Activated CD8-positive, alpha-beta memory T cell treated with anti-CD3 and anti-CD28 coated beads, Interleukin-2, amount 10 ng/mL, durations not matched to agents 7 days and 5 days (primary cell): ENCODE measurements around the gene TMPRSS4. TPM values are rescaled to one million over a fixed set of nuclear protein-coding genes. Genes with fewer than 3 reads are reported as not detected.

ENCODE experiments used
- ATAC-seq: fragments of 150-1000 bp; cut with Tn5 transposase; one replicate; pipeline ENCODE4 v1.10.0; 2021; ENCODE audit warnings: moderate library complexity
- CTCF ChIA-PET: fragments of 350-600 bp; sonication (Branson Sonifier 250); formaldehyde crosslinking; loops from one replicate; lab custom pipeline; 2021; ENCODE audit warnings: antibody characterized with exemption; lab: Charles Lee
- DNase-seq: peaks from one replicate; pipeline ENCODE4 v3.0.0-alpha.2; 2020
- H3K27ac Mint-ChIP-seq: one replicate; pipeline ENCODE4 v1.8.0; 2021; ENCODE audit warnings: mild to moderate bottlenecking, mixed read lengths
- H3K27me3 Mint-ChIP-seq: one replicate; pipeline ENCODE4 v1.8.0; 2021; ENCODE audit warnings: mixed read lengths
- H3K36me3 Mint-ChIP-seq: one replicate; pipeline ENCODE4 v1.8.0; 2021; ENCODE audit warnings: mild to moderate bottlenecking, mixed read lengths
- H3K4me1 Mint-ChIP-seq: one replicate; pipeline ENCODE4 v1.8.0; 2021; ENCODE audit warnings: mixed read lengths
- H3K4me3 Mint-ChIP-seq: one replicate; pipeline ENCODE4 v1.8.0; 2021; ENCODE audit warnings: mild to moderate bottlenecking, moderate library complexity, mixed read lengths
- H3K9me3 Mint-ChIP-seq: one replicate; pipeline ENCODE4 v1.8.0; 2022; ENCODE audit warnings: low read depth, mixed read lengths
- total RNA-seq, 2 experiments: library from RNA; stranded (reverse); gene quantifications; one replicate each; pipeline ENCODE4 v1.2.3, GENCODE V29; 2021

Gene TMPRSS4
- total RNA-seq, 2 experiments from 2014 or later = 0.12 to 0.76 TPM

DNA sequence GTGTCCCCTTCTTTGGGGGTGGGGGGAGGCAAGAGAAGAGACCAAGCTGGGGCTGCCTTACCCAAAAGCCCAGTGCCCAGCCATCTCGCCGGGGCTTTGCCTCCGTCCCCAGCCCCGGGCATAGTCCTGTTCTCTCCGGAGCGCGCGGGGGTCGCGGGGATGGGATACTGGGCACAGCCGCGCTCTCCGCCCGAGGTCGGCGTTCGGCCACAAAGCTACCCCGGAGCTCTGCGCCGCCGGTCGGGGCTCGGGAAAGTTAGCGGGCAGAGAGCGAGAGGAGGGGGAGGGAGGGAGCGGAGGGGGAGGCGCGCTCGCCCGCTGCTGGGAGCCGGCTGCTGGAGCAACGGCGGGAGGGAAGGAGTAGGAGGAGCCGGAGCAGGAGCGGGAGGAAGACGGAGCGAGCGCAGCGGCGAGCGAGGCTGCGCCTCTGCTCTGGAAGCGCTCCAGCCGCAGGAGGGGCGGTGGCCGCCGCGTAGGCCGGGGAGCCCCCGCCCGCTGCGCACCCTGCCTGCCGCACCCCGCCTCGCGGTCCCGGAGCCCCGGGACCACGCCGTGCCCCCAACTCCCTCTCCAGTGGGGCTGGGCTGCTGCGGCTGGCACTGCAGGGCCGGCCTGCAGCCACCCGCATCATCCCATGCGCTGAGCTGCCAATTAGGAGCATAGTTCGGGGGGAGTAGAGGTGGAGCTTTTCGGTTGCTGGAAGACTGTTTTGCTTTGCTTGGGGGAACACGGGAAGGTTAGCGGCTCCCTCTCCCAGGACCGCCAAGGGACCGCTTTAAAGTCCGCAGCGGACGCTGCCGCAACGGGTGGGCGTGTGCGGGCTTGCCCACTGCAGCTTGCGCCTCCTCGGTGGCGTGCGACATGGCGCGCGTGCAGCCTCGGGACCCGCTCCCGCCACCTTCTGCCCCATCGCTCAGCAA lies 75.9 kb downstream of the TMPRSS4 start, which contains the start of gene SCN4B:
TSS of gene SCN4B (minus strand) at position 272 of the 920 bp plus-strand sequence. CDS start at position 122, 150 bp downstream.
- peaks cover 20% of the 10 kb centered on the region for H3K4me1 Mint-ChIP-seq
- ATAC-seq (peak; percentile 70), DNase-seq (no peak)
- H3K9me3 Mint-ChIP-seq = no peaks in the 10 kb centered on the region
- CTCF ChIA-PET = interaction anchor here (0.6 to 3.5 kb wide), 6 partner anchors 8 to 1097 kb away, joined by 3 to 21 read pairs (median 4); no protein-coding TSS in a partner anchor
- no peak within 1 kb of the TSS for H3K27ac Mint-ChIP-seq
- peak within 1 kb of the TSS; percentile 54 for H3K4me3 Mint-ChIP-seq
- H3K36me3 Mint-ChIP-seq = no peaks in the 10 kb centered on the region
- H3K27me3 Mint-ChIP-seq = peaks cover 92% of the 10 kb centered on the region

DNA sequence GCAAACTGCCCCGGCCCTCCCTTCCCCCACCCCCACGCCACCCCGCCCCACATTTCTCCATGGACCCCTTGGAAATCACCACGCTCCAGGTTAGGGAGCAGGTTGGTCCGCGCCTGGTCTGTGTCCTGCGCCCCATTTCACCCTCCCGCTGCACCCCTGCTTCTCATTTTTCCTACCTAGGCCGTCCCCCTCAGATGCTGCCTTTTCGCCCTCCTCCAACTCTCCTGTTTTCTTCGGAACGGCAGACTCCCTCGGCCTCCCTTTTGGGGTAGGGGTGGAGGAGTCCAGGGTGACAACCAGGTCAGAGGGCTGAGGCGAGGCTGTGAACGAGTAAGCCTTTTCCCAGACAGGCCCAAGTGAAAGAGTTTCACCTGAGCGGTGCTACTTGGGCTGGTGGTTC lies 76.6 kb downstream of the TMPRSS4 start:
- H3K4me3 Mint-ChIP-seq = no peak overlapping the region
- CTCF ChIA-PET = interaction anchor here (0.6 to 3.5 kb wide), 3 partner anchors 9 to 142 kb away, joined by 3 to 21 read pairs (median 6); no protein-coding TSS in a partner anchor
- H3K27ac Mint-ChIP-seq = no peak overlapping the region
- peaks cover 20% of the 10 kb centered on the region for H3K4me1 Mint-ChIP-seq
- no peaks in the 10 kb centered on the region for H3K9me3 Mint-ChIP-seq
- DNase-seq = no peak
- H3K36me3 Mint-ChIP-seq = no peaks in the 10 kb centered on the region
- no peak for ATAC-seq
- peaks cover 92% of the 10 kb centered on the region for H3K27me3 Mint-ChIP-seq

DNA sequence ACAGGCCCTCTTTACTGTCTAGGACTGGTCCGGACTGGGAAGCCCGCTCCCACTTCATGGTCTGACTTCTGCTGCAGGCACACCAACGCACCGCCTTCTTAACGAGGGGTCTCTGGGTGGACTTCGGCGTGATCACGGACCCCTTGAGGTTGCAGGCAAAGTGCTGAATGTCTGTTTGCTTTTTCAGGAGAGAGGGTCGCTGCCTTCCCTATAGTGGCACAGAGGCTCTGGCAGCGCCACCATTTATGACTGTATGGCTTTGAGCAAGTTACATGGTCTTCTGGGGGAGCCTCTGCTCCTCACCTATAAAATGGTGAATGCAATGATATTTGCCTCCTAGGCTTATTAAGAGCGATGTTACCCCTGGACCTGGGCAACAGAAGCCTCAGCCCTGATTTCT lies 77.1 kb downstream of the TMPRSS4 start:
- CTCF ChIA-PET = interaction anchor here (3.5 to 8.9 kb wide), 3 partner anchors 10 to 18 kb away, joined by 21 to 88 read pairs (median 44); no protein-coding TSS in a partner anchor
- Mint-ChIP-seq H3K4me1 (peaks cover 20% of the 10 kb centered on the region), H3K27me3 (peaks cover 92% of the 10 kb centered on the region), H3K36me3 (no peaks in the 10 kb centered on the region), H3K9me3 (no peaks in the 10 kb centered on the region), H3K27ac (no peak overlapping the region), H3K4me3 (no peak overlapping the region)
- DNase-seq (no peak), ATAC-seq (no peak)

DNA sequence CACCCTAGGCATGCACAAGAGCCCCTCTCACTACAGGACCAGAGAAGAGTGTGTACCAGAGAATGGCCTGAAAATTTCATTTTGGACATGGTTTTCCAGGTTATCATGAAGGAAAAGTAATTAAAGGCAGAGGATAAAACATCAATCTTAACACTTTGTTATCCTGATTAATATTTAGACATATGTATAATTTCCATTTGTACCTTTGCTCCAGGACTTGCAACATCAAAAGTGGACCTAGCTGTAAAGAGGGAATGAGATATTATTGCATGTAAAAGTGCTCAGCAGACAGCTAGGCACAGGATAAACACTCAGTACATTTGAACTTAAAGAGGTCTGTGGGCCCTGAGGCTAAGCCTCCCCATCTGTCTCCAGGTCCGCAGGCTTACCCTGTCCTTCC lies 77.8 kb downstream of the TMPRSS4 start:
- H3K36me3 Mint-ChIP-seq = no peaks in the 10 kb centered on the region
- H3K4me1 Mint-ChIP-seq = peaks cover 20% of the 10 kb centered on the region
- ATAC-seq (no peak), DNase-seq (no peak)
- H3K27me3 Mint-ChIP-seq = peaks cover 93% of the 10 kb centered on the region
- H3K4me3 Mint-ChIP-seq = no peak overlapping the region
- CTCF ChIA-PET = interaction anchor here (5.4 to 8.9 kb wide), 2 partner anchors 11 to 17 kb away, joined by 44 to 88 read pairs; no protein-coding TSS in a partner anchor
- no peak overlapping the region for H3K27ac Mint-ChIP-seq
- H3K9me3 Mint-ChIP-seq = no peaks in the 10 kb centered on the region

DNA sequence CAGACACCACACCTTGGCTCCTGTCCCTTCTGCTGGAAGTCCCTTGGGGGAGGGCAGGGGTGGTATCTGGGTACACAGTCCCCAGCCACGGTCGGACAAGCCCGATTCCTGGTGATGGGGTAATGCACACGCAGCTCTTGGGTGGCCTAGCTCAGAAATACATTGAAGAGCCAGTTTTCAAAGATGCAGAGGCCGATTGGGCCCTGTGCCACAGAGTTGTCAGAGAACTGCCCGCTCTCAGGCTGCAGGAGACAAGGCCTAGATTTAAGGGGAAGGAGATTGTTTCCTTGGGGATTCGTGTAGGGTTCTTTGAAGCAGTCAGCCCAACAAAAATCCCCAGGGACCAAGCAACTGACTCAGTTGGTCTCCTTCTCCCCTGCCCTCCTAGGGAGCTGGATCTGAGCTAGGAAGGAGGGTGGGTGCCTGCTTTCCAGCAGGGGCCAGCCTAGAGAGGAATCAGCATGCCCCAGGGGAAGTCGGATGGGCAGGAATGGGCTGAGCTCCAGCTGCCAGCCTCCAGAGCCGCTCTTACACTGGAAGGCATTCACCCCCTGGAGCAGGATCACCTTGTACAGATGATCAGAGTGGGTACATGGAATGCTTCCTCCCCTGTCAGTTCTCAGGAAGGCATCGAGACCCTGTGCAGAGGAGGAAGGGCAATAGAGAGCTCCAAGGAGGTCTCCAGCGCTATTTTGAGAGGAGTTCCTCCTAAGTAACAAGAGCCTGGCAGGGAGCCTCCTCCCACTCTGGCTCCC lies 79.1 kb downstream of the TMPRSS4 start:
- H3K4me1 Mint-ChIP-seq = peaks cover 20% of the 10 kb centered on the region
- no peaks in the 10 kb centered on the region for H3K36me3 Mint-ChIP-seq
- no peak for DNase-seq
- H3K4me3 Mint-ChIP-seq = no peak overlapping the region
- H3K27me3 Mint-ChIP-seq = peaks cover 83% of the 10 kb centered on the region
- H3K9me3 Mint-ChIP-seq = no peaks in the 10 kb centered on the region
- no peak overlapping the region for H3K27ac Mint-ChIP-seq
- no peak for ATAC-seq
- CTCF ChIA-PET = interaction anchor here (0.6 to 8.9 kb wide), 10 partner anchors 9 to 348 kb away, joined by 3 to 88 read pairs (median 4); no protein-coding TSS in a partner anchor

DNA sequence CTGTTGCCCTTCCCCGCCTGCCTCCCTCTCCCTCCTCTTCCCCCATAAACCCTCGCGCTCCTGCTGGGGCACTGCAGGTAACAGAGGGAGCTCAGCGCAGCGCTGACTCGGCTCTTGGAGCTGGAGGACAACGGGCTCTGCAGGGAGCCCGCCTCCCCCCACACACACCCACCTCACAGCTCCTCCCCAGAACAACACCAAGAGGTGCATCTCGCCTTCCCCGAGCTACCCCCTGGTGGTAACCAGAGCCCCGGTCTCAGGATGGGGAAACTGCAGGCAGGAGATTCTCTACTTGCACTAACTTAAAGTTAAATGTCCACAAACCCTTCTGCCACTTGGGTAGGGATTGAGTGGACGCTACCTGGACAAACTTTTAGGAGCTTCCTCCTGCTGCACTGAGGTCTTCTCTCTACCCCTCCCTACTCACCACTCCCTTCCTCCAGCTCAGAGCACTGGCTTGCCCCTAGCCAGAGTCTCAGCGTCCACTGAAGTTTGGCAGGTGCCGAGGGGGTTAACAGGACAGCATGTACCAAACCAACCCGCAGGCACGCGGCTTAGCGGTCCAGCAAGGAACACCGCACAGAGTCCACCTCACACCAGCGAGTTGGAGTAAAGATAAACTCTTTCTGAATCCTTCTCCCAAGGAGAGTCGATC lies 79.8 kb downstream of the TMPRSS4 start:
- Mint-ChIP-seq H3K4me3 (no peak overlapping the region), H3K4me1 (peaks cover 18% of the 10 kb centered on the region), H3K27me3 (peaks cover 81% of the 10 kb centered on the region), H3K9me3 (no peaks in the 10 kb centered on the region), H3K36me3 (no peaks in the 10 kb centered on the region), H3K27ac (no peak overlapping the region)
- CTCF ChIA-PET = interaction anchor here (0.7 to 8.9 kb wide), 8 partner anchors 9 to 349 kb away, joined by 3 to 88 read pairs (median 4); no protein-coding TSS in a partner anchor
- peak; percentile 66 for ATAC-seq
- peak; percentile 62 for DNase-seq

DNA sequence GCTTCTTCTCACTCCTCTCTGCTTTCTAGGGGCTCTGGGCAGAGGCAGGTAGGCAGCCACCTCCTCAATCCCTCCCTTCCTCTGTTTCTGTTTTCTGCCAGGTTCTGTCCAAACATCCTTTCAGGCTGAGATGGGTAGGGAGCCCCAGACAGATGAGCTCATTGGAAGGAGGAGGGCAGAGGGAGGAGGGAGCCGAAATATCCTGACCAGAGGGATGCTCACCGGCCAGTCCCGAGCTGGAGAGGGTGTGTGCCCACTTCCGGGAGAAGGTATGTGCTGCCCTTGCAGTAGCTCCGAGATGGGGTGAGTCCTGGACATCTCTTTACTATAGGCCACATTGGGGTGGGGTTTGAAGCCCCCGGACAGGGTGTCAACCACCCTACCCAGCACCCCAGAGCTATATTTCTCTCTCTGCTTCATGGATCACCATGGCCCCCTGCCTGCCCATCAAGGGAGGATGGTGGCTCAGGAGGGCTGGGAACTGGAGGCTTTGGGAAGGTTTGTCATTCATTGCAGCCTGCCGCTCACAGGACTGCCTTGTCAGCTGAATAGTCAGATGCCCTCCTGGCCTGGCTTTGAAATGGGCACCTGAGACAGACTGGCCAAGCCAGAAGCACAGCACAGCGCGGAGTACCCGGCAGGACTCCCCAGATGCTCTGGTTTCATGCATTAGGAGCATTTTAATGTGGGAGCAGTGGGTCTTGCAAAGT lies 80.5 kb downstream of the TMPRSS4 start:
- ATAC-seq = no peak
- Mint-ChIP-seq H3K27ac (no peak overlapping the region), H3K27me3 (peaks cover 77% of the 10 kb centered on the region), H3K4me3 (no peak overlapping the region), H3K4me1 (peaks cover 17% of the 10 kb centered on the region), H3K36me3 (no peaks in the 10 kb centered on the region), H3K9me3 (no peaks in the 10 kb centered on the region)
- no peak for DNase-seq
- CTCF ChIA-PET = interaction anchor here (0.7 to 8.9 kb wide), 7 partner anchors 8 to 350 kb away, joined by 3 to 88 read pairs (median 5); no protein-coding TSS in a partner anchor

DNA sequence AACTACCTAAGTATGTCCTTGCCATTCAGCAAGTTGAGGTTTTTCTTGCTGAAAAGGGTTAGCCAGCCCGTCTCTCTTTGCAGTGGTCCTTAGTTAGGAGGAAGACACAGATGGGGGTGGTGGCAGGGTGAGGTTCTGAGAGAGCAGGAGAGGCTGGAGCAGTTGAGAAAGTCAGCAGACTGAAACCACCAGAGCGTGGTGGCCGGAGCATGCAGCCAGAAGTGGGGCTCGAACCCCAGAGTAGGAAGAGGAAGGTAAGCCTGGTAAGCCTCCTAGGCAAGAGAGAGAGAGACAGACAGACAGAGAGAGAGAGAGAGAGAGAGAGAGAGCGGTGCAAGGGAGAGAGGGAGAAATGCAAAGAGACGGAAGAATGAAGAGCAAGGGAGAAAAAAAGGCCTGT lies 84.9 kb downstream of the TMPRSS4 start:
- Mint-ChIP-seq H3K27ac (no peak overlapping the region), H3K9me3 (no peaks in the 10 kb centered on the region), H3K4me3 (no peak overlapping the region), H3K4me1 (peaks cover 3% of the 10 kb centered on the region), H3K36me3 (no peaks in the 10 kb centered on the region), H3K27me3 (peaks cover 52% of the 10 kb centered on the region)
- no peak for DNase-seq
- CTCF ChIA-PET = interaction anchor here (8.9 kb wide), 1 partner anchor 10 kb away, joined by 88 read pairs; no protein-coding TSS in a partner anchor
- no peak for ATAC-seq

DNA sequence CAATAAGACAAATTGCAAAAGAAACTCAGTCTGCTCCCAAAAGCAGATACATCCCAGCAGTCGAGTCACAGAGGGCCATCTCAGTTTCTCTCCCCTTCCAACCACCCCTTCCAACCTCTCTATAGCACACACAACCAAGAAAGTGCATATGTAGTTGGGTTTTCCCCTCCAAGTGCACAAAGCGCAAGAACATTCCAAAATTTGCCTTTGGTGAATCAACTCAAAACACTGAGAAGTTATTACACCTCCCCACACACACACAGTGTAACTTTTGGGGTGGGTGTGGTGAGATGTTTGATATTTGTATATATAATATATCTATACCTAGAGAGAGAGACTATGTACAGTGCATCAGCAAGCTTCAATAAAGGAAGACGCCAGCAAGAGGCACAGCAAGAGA lies 86.0 kb downstream of the TMPRSS4 start:
- H3K27ac Mint-ChIP-seq = no peak overlapping the region
- H3K27me3 Mint-ChIP-seq = peaks cover 52% of the 10 kb centered on the region
- no peaks in the 10 kb centered on the region for H3K9me3 Mint-ChIP-seq
- no peaks in the 10 kb centered on the region for H3K36me3 Mint-ChIP-seq
- DNase-seq = no peak
- H3K4me1 Mint-ChIP-seq = no peaks in the 10 kb centered on the region
- no peak for ATAC-seq
- no peak overlapping the region for H3K4me3 Mint-ChIP-seq
- CTCF ChIA-PET = interaction anchor here (2.3 to 8.9 kb wide), 2 partner anchors 9 to 19 kb away, joined by 7 to 88 read pairs; no protein-coding TSS in a partner anchor

DNA sequence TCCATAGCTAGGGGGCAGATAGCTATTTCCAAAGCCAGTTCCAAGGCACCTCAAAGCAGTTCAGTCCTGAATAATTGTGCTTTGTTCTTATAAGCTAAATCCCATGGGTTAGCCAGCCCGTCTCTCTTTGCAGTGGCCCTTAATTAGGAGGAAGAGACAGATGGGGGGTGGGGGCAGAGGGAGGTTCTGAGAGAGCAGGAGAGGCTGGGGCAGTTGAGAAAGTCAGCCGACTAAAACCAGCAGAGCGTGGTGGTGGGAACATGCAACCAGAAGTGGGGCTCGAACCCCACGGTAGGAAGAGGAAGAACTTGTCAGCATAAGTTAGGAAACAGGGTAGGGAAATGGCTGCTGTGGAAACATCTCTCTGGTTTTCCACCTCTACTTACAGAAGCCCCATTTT lies 86.6 kb downstream of the TMPRSS4 start:
- Mint-ChIP-seq H3K9me3 (no peaks in the 10 kb centered on the region), H3K27ac (no peak overlapping the region), H3K27me3 (peaks cover 48% of the 10 kb centered on the region), H3K36me3 (no peaks in the 10 kb centered on the region), H3K4me3 (no peak overlapping the region), H3K4me1 (no peaks in the 10 kb centered on the region)
- ATAC-seq (no peak), DNase-seq (no peak)
- CTCF ChIA-PET = interaction anchor here (2.3 kb wide), 1 partner anchor 19 kb away, joined by 7 read pairs; no protein-coding TSS in a partner anchor

DNA sequence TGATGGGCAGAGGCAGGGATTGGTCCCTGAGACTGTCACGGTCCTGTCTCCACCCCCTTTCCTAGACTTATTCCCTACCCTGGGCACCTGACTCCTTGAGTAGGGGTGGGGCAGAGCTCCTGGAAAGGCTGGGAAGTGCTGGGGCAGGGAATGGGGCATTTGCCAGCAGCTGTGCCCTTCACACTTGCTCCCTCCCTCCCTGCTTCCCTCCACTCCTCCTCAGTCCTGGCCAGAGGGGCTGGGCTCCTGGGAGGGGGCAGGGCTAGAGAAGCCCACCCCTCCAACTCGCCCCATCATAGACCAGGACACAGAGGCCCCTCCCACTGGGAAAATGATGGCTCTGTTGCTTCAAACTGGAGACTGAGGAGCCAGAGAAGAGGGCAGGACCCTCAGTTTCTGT lies 88.0 kb downstream of the TMPRSS4 start:
- H3K9me3 Mint-ChIP-seq = no peaks in the 10 kb centered on the region
- H3K4me3 Mint-ChIP-seq = no peak overlapping the region
- no peak overlapping the region for H3K27ac Mint-ChIP-seq
- peaks cover 50% of the 10 kb centered on the region for H3K27me3 Mint-ChIP-seq
- no peak for DNase-seq
- H3K4me1 Mint-ChIP-seq = no peaks in the 10 kb centered on the region
- ATAC-seq = no peak
- CTCF ChIA-PET = interaction anchor here (0.9 to 2.3 kb wide), 2 partner anchors 8 to 21 kb away, joined by 4 to 7 read pairs; no protein-coding TSS in a partner anchor
- H3K36me3 Mint-ChIP-seq = no peaks in the 10 kb centered on the region

DNA sequence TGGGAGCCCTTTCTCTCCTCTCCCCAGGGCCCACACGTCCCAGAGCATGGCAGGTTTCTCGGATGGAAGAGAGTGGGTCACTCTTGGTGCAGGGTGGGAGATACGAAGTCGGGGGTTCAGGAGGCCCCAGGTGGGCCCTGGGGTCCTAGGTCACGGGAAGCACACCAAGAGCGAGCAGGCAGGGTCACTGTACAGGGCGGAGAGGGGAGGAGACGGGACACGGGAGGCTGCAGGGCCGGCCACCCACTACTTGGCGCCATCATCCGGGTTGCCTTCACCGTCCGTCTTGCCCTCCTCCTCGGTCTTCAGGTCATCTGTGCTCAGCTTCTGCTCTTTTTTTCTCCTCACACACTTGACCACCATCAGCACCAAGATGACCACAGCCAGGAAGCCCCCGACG lies 89.8 kb downstream of the TMPRSS4 start:
- no peaks in the 10 kb centered on the region for H3K9me3 Mint-ChIP-seq
- DNase-seq = no peak
- H3K4me1 Mint-ChIP-seq = peaks cover under 1% of the 10 kb centered on the region
- H3K36me3 Mint-ChIP-seq = no peaks in the 10 kb centered on the region
- ATAC-seq = no peak
- CTCF ChIA-PET = interaction anchor here (2.0 kb wide), 1 partner anchor 22 kb away, joined by 6 read pairs; no protein-coding TSS in a partner anchor
- no peak overlapping the region for H3K27ac Mint-ChIP-seq
- H3K4me3 Mint-ChIP-seq = no peak overlapping the region
- H3K27me3 Mint-ChIP-seq = peaks cover 47% of the 10 kb centered on the region
